ENCODE measurements around the gene SORCS2. TPM values are rescaled to one million over a fixed set of nuclear protein-coding genes. Genes with fewer than 3 reads are reported as not detected.
A peak's percentile ranks its signal among the peaks of the same experiment; 100 is the strongest.

Gene SORCS2
- total and polyA plus RNA-seq, 8 donors: 4.6 to 9.7 (median 7.2) TPM

GRCh38 chr4:7241597-7242125 is 49.3 kb downstream of the SORCS2 start:
- peak in 1 of 4 donors; percentile 60 for DNase-seq
- Histone ChIP-seq H3K4me1 (no peaks in the 10 kb centered on the region), H3K27me3 (peaks cover 0 to 11% of the 10 kb centered on the region in 2 donors), H3K4me3 (no peak overlapping the region), H3K36me3 (no peaks in the 10 kb centered on the region), H3K27ac (no peak overlapping the region), H3K9me3 (peaks cover 0 to 8% of the 10 kb centered on the region in 2 donors)
- intact Hi-C loops (cut with DNase I): no loop called here
- TF ChIP-seq CTCF (IDR thresholded peaks at IDR 0.05): no peak
- no peak for ATAC-seq

- Histone ChIP-seq H3K36me3 (no peaks in the 10 kb centered on the region), H3K27ac (no peak overlapping the region), H3K4me1 (no peaks in the 10 kb centered on the region), H3K4me3 (no peak overlapping the region), H3K9me3 (peaks cover 0 to 8% of the 10 kb centered on the region in 2 donors), H3K27me3 (peaks cover 0 to 11% of the 10 kb centered on the region in 2 donors)
- DNase-seq (peak in 1 of 4 donors; percentile 59), ATAC-seq (no peak)
- intact Hi-C loops (cut with DNase I): no loop called here
- no peak for TF ChIP-seq CTCF (IDR thresholded peaks at IDR 0.05)
Measured at GRCh38 chr4:7242766-7243165, 50.4 kb downstream of the SORCS2 start.

GRCh38 chr4:7243609-7244330 is 51.4 kb downstream of the SORCS2 start:
- Histone ChIP-seq H3K4me1 (no peaks in the 10 kb centered on the region), H3K27ac (no peak overlapping the region), H3K4me3 (no peak overlapping the region), H3K27me3 (peaks cover 0 to 11% of the 10 kb centered on the region in 2 donors), H3K36me3 (no peaks in the 10 kb centered on the region), H3K9me3 (peaks cover 0 to 1% of the 10 kb centered on the region in 2 donors)
- no peak for TF ChIP-seq CTCF (IDR thresholded peaks at IDR 0.05)
- intact Hi-C loops (cut with DNase I): no loop called here
- no peak for ATAC-seq
- DNase-seq: peak in 1 of 4 donors; percentile 74

GRCh38 chr4:7244331-7244665 is 52.0 kb downstream of the SORCS2 start:
- Histone ChIP-seq H3K4me1 (no peaks in the 10 kb centered on the region), H3K4me3 (no peak overlapping the region), H3K9me3 (no peaks in the 10 kb centered on the region), H3K27ac (no peak overlapping the region), H3K27me3 (peaks cover 0 to 11% of the 10 kb centered on the region in 2 donors), H3K36me3 (no peaks in the 10 kb centered on the region)
- peak in 1 of 4 donors; percentile 76 for DNase-seq
- no peak for ATAC-seq
- intact Hi-C loops (cut with DNase I): no loop called here
- no peak for TF ChIP-seq CTCF (IDR thresholded peaks at IDR 0.05)

- intact Hi-C loops (cut with DNase I): no loop called here
- Histone ChIP-seq H3K4me3 (no peak overlapping the region), H3K9me3 (no peaks in the 10 kb centered on the region), H3K36me3 (no peaks in the 10 kb centered on the region), H3K27me3 (peaks cover 0 to 11% of the 10 kb centered on the region in 2 donors), H3K4me1 (peaks cover 0 to 1% of the 10 kb centered on the region in 2 donors), H3K27ac (no peak overlapping the region)
- ATAC-seq (no peak), DNase-seq (peak in 1 of 4 donors; percentile 45)
- no peak for TF ChIP-seq CTCF (IDR thresholded peaks at IDR 0.05)
Measured at GRCh38 chr4:7244751-7245320, 52.5 kb downstream of the SORCS2 start.

Data from left lung (tissue), 10 donors.